ENCODE measurements around the gene RNF157.
A peak's percentile ranks its signal among the peaks of the same experiment; 100 is the strongest.

RNF157 gene

DNA sequence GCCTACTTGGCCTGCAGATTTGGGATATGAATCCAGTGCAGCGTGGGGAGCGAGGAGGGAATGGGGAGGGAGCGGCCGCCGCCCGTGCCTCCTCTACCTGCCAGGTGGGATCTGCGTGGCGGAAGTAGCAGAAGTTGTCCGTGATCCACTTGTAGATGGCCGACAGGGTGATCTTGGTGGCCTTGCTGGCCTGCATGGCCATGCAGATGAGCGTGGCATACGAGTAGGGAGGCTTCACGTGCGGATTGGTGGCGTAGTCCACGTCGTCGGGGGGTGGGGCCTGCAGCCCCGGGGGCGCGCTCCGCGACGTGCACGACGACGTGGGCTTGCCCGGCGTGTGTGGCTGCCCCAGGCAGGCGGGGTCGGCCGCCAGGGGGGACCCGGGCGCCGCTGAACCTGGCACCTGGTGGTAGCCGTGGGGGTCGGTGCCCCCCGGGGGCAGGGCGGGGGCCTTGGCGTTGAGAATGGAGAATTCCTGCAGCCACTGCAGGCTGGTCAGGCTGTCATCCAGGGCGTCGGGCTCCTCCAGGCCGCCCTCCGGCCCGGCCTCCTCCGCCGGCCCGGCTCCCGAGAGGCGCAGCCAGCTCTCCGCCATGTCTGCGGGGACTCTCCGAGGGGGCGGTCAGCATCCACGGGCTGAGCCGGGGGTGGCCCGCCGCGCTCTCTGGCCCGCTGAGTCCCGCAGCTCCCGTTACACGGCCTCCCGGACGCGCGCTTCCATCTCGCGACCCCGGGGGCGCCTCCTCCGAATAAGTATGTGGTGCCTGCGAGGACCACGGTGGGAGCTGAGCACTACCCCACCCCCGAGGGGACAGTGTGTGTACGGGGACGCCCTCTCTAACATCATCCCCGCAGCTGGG is 100.3 kb downstream of the RNF157 start:
- DNase-seq (ENCODE audit: low spot score), result no peak

DNA sequence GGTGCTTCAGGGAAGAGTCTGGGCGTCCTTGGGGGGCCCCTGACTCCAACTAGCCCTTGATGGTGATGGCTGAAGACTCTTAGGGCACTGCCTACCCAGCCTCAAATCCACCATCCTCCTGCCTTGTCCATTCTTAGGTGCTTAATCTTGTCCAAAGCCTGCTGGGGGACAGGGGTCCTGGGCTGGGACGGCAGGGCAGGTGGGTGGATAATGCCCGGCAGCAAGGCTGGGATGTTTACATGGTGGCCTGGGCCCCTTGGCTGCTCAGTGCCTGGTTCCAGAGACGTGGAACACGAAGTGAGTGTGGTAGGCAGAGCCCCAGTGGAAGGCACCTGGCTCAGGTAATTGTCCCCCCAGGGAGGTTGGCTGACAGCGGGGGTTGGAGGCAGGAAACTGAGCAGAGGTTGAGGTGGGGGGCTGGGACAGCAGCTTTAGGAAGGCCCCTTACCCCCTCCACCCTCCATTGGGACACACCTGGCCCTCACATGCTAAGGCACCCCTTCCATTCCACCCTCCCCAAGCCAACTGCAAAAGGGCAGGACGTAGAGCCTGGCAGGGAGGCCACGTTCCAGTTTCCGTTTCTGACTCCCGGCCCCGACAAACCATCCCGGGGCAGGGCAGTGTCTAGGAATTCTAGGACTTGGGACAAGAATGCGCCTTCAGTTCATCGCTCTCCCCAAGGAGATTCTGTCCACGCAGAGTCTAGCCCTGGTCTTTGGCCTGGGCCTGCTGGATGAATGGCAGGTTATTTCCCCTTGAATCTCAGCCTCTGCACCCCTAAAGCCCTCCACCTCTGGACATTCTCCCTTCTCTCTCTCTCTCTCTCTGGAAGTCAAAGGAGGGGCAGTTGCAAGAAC is 101.2 kb downstream of the RNF157 start:
- no peak for DNase-seq (ENCODE audit: low spot score)

DNA sequence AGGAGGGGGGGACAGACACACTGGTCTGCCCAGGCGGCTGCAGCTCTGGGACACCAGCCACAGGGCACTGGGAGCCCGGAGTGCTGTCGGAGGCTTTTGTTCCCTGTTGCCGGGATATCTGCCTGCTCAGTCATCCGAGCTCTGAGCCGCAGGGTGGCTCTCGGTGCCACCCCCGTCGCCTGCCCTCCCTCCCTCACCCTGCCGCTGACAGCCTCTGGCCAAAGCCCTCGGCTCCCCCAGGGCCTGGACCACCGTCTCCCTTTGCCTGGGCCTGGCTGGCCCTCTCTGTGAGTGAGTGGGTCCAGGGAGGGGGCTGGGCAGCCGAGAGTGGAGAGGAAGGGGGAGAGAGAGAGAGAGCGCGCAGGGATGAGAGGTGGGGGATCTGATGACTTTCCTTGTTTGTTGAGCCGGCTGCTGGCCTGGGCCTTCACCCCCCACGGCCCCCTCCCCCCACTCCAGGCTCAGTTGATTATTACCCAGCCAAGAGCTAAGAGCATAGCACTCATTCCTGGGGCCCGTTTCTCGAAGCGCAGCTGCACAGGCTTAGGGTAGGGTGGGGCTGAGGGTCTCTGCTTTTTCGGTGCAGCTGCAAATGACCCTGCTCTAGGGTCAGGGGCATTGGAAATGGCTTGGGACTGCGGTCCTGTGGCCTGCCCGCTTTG is 101.9 kb downstream of the RNF157 start:
- no peak for DNase-seq (ENCODE audit: low spot score)

DNA sequence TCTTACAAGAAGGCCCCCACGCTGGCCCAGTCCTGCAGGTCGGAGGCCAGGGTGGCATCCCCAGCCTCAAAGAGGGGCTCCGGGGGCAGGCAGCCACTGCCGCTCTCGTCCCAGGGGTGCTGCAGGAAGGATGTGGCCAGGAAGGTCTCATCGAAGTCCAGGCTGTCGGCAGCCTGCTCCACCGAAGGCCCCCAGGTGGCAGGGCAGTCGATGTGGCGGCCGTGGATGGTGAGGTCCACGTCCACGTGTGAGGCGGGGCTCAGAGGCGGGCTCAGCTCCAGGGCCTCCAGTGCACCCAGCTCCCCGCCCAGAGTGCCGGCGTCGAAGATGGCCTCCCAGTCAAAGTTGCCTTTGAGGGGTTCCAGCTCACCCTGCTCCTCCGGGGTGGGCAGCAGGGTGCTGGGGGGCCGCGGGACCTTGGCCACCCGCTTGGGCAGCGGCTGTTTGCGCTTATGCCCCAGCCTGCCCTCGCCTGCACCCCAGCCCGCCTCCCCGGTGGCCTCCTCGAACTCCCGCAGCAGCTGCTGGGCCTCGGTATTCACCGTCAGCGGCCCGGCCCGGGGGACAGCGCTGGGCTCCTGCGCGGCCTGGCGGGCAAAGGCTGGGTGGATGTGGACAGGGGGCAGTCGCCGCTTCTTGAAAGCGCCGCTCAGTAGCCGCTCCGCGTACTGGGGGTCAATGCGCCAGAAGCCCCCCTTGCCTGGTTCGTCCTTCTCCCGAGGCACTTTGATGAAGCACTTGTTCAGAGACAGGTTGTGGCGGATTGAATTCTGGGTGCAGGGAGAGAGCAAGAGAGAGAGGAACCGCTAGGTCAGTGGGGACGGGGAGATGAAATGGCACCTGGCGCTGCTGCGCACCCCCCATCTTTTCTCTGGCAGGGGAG is 102.7 kb downstream of the RNF157 start:
- DNase-seq (ENCODE audit: low spot score), result no peak

DNA sequence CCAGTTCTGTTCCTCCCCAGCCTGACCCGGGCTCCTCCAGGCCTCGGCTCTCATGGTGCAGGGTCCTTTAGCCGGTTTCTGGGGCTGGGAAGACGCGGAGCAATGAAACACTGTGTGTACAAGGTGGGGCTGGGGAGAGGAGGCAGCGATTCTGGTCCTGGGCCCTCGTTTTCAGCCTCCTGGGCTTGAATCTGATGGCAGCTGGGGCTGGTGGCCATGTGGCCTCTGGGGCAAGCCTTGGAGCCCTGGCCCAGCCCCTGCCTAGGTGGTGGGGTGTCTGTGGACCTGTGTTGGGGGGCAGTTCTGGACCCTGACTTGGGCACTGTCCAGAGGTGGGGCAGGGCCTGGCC is 103.3 kb downstream of the RNF157 start:
- no peak for DNase-seq (ENCODE audit: low spot score)

DNA sequence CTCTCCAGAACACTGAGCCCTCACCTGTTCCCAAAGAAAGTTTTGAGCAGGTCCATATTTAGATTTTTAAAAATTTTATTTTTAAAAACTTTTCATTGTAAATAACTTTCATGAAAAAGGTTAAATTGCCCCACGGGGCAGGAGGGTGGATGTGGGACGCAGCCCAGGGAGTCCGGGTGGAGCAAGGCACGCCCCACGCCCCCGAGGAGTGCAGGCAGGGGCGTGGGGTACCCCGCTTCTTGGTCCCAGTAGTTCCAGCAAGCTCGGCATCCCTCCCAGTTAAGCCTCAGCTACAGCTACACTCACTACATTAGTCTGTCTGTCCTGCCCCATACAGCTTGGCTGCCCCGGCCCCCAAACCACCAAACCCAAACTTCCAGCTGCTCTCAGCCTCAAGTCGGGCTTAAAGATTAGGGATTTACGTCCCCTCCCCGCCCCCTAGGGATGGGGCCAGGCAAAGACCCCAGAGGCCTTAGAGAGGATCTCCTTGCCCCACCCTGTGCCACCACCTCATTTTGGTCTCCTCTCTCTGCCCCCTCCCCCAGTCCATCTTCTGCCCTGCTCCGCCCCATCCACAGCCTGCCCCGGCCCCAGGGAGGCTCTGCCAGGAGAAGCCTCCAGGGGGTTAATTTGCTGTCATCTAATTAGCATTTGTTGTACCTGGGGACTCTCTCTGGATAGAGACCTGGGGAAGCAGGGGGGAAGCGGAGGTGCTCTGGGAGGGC is 103.9 kb downstream of the RNF157 start:
- DNase-seq (ENCODE audit: low spot score), result no peak

DNA sequence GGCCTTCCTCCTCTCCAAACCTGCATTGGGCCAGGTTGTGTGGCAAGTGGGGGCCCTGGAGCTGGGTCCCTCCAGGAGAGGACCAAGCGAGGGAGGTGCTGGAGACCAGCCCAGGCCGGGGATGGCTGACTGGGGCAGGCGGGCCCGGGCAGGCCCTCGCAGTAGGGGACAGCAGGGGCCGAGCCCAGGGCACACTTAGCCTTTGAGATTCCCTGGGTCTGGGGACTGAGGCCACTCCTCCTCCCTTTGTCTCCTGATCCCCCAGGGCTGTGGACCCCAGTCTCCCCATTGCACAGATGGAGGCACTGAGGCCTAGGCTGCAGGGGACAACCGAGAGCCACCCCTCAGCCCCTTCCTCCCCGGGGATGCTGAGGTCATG is 104.5 kb downstream of the RNF157 start:
- no peak for DNase-seq (ENCODE audit: low spot score)

DNA sequence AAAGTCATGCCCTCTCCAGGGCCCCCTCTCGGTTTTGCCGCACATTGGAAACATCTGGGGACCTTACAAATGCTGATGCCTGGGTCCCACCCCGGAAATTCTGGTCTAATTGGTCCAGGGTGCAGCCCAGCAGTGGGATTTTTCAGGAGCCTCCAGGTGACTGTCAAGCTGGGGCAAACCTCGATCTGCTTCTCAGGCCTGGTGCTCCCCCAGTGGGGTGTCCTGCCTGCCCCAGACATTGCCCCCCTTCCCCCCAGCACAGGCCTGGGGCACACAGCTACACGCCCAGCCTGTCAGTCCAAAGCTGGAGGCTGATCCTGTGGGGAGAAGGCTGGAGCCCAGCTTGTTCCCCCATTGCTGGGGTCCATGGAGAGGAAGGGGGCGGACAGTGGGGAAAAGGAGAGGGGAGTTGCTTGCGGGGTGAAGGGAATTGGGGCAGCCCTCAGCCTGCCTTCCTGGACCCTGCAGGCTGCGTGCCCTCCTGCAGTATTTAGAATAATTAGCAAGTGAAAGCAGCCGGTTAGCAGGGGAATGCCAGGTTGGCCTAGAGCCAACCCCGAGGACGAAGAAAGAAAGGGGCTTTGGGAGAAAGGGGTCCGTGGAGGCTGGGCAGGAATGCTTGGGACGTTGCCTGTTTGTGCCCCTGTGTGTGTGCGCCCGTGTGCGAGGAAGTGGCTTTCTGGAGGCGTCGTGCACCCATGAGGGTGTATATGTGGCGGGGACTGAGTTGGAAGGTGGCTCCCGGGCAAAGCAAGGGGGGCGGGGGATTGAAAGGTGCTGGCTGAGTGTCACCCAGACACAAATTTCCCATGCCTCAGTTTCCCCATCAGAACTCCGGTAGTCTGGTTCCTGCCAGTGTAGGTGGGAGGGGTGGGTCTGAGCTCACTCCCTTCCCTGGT is 105.1 kb downstream of the RNF157 start:
- DNase-seq (ENCODE audit: low spot score), result no peak

DNA sequence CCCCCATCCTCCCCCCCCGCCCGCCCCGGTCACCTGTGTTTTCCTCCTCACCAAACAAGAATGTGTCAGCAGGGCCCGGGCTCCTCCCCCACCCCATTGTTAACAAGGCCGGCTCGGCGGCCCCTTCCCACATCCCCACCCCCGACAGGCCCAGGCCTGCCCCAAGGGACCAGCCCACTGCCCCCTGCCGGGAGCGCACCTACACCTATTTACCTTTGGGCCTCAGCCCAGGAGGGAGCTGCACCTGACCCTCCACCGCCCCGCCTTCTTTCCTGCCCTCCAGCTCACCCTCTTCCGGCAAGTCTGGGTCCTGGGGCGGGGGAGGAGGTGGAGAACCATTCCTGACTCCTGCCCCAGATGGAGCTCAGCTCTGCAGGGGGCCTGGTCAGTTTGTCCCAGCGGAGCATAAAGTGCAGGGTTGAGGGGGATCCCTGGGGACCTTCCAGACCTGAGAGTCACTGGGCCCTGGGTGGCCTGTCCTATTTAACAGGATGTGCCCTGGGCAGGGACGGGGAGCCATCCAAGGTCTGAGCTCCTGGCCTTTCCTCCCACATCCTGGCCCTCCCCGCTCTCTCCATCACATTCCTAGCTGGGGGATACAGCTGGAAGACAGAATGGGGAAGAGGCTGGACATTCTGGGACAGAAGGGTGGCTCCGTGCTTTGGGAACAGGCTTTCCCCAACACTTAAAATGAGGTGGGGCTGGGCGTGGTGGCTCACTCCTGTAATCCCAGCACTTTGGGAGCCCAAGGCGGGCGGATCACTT is 107.5 kb downstream of the RNF157 start:
- no peak for DNase-seq (ENCODE audit: low spot score)

DNA sequence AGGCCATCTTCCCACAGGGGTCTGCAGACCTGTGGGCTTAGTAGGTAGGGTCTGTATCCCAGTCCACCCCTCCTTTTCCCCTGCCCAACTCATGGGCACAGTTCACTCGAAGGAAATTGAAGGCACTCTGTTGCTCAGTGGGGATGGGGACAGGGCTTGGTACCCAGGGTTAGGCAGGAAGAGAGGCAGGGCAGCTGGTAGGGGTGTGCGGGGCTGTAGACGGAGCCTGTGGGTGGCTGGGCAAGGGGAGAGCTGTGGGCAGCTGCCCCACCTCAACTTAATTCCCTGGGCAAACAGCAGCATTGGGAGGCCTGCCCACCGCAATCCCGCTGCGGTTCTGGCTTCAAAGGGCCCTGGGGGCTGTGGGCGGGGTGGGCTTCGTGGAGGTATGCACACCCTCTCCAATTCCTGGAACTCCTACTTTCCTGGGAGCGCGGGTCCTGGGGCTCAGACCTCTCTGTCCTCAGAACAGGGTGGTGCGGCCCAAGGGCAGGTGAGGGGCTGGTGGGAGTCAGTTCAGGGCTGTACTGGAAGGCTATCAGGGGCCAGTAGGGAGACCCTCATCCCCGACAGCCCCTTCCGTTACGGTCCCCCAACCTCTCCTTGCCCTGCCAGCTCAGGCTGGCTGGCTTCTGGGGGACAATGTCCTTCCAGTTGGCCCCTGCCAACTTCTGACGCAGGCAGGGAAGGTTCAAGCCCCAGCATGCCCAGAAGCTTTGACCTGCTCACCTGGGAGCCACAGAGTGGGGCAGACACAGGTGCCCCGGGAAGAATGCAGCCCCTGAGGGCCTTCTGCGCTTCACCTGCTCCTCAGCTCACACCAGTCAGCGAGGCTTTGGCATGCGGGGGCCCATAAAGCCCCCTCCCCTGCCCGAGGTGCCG is 108.4 kb downstream of the RNF157 start:
- no peak for DNase-seq (ENCODE audit: low spot score)

DNA sequence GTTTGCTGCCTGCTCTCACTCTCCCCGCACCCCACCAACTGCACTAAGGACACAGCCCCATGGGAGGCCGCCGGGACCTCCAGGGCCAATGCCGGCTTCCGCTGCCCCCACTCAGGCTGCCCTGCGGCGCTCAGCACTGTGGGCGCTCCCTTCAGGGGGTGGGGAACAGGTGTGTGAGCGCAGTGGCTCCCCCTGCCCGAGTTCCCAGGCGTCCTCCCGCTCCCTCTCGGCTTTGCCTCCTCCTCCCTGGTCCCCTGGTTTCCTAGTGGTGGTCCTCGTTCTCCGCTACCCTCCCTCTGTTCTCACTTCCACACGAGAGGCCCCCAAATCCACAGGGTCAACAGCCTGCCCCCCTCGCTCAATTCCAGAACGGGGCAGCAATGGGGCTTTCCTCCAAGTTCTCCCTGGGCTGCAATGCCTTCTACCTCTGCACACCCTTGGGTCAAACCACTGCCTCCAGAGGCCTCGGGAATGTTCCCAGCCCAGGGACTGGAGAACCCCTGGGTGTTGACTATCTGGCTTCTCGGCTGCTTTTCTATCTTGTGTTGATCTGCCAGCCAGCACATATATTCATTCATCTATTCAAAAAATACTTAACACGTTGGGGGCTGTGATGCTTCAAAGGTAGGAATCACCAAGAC is 109.1 kb downstream of the RNF157 start:
- DNase-seq (ENCODE audit: low spot score), result no peak

DNA sequence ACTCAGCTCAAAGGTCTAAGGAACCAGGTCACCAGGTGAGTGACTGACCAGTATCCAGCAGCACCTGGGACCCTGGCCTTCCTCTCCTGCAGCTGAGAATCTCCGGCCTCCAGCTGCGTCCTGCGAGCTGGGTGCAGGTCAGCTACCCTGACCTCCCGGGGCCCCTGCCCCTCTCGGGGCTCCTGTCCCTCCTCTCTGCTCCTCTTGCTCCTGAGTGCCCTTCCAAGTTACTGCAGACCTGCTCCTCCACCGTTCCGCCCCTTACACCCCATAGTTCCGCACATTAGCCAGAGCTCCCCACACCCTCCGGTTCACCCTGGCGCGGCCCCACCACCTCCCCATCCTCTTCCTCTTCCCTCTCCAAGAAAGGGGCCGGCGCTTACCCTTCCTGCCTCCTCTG is 109.8 kb downstream of the RNF157 start:
- DNase-seq (ENCODE audit: low spot score), result no peak

DNA sequence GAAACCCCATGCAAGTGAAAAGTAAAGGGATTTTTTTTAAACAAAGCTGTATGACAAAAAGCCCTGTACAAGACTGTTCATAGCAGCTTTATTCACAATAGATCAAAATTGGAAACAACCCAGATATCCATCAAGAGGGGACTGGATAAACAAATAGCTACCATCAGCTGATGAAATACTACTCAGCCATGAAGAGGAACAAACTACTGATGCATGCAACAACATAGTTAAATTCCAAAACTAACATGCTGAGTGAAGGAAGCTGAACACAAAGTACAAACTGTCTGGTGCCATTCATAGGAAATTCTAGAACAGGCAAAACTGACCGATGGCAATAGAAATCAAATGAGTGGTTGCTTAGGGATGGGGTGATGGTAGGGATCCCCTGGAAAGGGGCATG is 114.4 kb downstream of the RNF157 start:
- no peak for DNase-seq (ENCODE audit: low spot score)

DNA sequence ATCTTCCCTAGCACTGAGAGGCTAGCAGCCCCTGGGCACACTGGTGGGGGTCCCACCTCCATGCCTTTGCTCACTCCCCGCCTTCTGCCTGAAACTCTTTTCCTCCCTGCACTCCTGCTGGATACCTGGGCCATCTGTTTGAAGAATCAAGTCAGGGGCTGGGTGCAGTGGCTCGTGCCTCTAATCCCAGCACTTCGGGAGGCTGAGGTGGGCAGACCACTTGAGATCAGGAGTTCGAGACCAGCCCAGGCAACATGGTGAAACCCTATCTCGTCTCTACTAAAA is 115.0 kb downstream of the RNF157 start:
- no peak for DNase-seq (ENCODE audit: low spot score)

DNA sequence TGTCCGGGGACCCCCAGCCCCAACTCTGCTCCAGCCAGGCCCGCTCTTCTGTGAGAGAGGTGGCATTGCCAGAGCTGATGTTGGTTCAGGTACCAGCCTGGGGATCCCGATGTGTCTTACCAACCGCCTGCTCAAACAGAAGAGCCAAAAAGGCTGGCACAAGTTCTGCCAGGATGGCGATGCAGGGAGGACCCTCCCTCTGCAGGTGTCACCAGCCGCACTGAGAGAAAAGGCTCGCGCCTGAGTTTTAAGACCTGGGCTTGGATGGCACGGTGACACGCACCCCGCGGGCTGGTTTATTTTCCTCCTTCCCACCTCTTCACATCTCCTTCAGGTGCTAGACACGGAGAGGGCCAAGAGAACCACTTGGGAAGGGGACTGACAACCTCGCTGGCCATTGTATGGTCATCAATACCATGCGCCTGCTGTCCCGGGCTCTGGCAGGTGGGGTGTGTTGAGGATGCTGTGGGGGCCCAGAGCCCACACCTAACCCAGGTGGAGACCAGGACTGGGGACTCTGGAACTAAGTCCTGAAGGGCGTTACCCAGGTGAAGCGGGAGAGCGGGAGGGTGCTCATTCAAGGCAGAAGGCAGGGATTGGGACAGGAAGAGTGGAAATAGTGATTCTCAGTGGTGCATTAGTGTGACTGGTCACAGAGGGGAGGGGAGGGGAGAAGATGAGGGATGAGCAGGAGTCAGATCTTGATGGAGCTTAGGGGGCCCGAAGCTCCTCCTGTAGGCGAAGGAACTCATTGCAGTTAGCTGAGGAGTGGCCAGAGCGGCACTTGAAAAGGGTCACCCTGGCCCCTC is 115.5 kb downstream of the RNF157 start:
- peak; percentile 33 for DNase-seq (ENCODE audit: low spot score)

DNA sequence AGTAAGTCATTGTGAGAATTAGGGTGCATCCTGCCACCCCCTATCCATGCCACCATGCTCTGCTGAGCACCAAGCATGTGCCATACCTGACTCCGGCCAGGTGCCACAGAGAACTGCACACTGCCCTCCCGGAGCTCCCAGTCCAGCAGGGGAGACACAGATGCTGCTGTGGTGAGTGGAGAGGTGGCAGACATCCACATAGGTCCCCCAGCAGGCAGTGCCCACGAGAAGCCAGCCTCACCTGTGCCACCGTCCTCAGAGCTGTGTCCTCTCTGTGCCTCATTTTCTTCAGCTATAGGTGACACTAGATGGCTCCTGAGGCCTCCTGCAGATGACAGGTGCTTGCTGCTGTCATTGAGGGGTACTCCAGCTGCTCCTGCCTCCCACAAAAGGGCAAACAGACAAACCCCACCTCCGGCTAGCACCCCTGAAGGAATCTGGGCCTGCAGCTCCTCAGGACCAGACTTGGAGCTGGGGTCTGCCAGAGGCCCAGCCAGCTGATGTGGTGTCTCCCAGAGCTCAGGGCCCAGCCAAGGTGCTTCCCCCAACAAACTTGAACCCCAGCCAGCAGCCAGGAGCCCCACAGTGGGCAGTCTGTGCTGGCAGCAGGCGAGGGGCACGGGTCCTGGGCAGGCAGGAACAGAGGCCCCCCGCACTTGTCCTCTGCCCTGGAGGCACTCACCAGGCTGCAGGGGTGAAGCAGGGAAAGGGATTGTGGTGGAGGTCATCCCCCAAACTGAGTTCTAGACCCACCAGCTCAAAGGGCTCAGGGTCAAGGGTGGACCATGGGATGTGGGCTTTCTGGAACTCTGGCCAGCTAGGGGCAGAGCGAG is 116.3 kb downstream of the RNF157 start:
- DNase-seq (ENCODE audit: low spot score), result no peak

DNA sequence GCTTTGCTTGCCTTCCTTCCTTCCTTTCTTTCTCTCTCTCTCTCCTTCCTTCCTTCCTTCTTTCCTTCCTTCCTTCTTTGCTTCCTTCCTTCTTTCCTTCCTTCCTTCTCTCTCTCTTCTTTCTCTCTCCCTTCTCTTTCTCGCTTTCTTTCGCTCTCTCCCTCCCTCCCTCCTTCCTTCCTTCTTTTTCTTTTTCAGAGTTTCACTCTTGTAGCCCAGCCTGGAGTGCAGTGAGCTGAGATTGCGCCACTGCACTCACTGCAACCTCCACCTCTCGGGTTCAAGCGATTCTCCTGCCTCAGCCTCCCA is 117.1 kb downstream of the RNF157 start:
- DNase-seq (ENCODE audit: low spot score), result no peak
